K562 (cell line): ENCODE data around the gene GPR135. TPM values are rescaled to one million over a fixed set of nuclear protein-coding genes. Genes with fewer than 3 reads are reported as not detected.

ENCODE experiments used
- ATAC-seq: fragments of 200-7000 bp; cut with Tn5 transposase; 3 replicates; pipeline ENCODE4 v1.9.1; 2020; ENCODE audit warnings: moderate library complexity
- BruUV-seq: library from RNA; stranded (reverse); fragments of 400-500 nt; replicated peaks from 2 replicates; lab custom pipeline; 2021; lab: Mats Ljungman, UMichigan
- CTCF ChIA-PET: fragments of 300-600 bp; formaldehyde crosslinking; extraction: SDS; loops from one replicate; lab custom pipeline; 2021; ENCODE audit warnings: low intra/inter-chr PET ratio; lab: Yijun Ruan, JAX
- POLR2A ChIA-PET: fragments of 300-600, 350-650 bp; sonication (Branson Sonifier 250); formaldehyde crosslinking; extraction: SDS; loops from one replicate; lab custom pipeline; 2021; ENCODE audit warnings: antibody characterized with exemption, inconsistent platforms; lab: Yijun Ruan, JAX
- DNase-seq, 4 experiments: peaks; one replicate each; pipeline versions ENCODE4 v3.0.0 to v3.0.0-alpha.2; 2011 to 2018; ENCODE audit warnings: low spot score in 3 of 4, mixed read lengths in 3 of 4; ENCODE audit errors: extremely low read depth in 1 of 4
- FAIRE-seq: peaks from 2 replicates; lab custom pipeline; 2011; peaks lifted over from hg19 to GRCh38; lab: Jason Lieb, UNC
- H2AFZ ChIP-seq: 2 replicates; pipeline ENCODE4 v1.6.0; 2011; ENCODE audit warnings: low read depth, low read length, control low read depth, inconsistent platforms
- H3K27ac ChIP-seq: fragments of 200-600 bp; 3 replicates; pipeline ENCODE4 v1.8.0; 2011; ENCODE audit warnings: low read depth, mild to moderate bottlenecking, control low read depth, inconsistent platforms, low read length, moderate library complexity, mixed read lengths; ENCODE audit errors: extremely low read depth
- H3K27me3 ChIP-seq, 2 experiments: fragments of 300-600 bp in 1 of 2; 2 replicates in 1 of 2; 3 replicates in 1 of 2; pipeline versions ENCODE4 v1.6.0 to v1.8.0; 2011; ENCODE audit warnings: inconsistent platforms in 2 of 2, low read length in 2 of 2, mild to moderate bottlenecking in 1 of 2, mixed read lengths in 1 of 2, moderate library complexity in 1 of 2; ENCODE audit not compliant: control insufficient read depth in 2 of 2, insufficient read depth in 2 of 2
- H3K36me3 ChIP-seq: fragments of 300-600 bp; 3 replicates; pipeline ENCODE4 v1.8.0; 2011; ENCODE audit warnings: mild to moderate bottlenecking, low read length, inconsistent platforms; ENCODE audit not compliant: control insufficient read depth, insufficient read depth
- H3K4me1 ChIP-seq, 2 experiments: fragments of 200-600 bp in 1 of 2; replicated peaks in 1 of 2; 2 replicates in 1 of 2; 3 replicates in 1 of 2; pipeline versions ENCODE4 v1.5.1 to v1.8.0; 2011; ENCODE audit warnings: inconsistent platforms in 2 of 2, low read length in 2 of 2, mild to moderate bottlenecking in 1 of 2, mixed read lengths in 1 of 2, moderate library complexity in 1 of 2; ENCODE audit not compliant: control insufficient read depth in 2 of 2, insufficient read depth in 2 of 2
- H3K4me2 ChIP-seq: 2 replicates; pipeline ENCODE4 v1.6.1; 2011; ENCODE audit warnings: low read length, control low read depth, inconsistent platforms, mixed read lengths; ENCODE audit not compliant: insufficient read depth
- H3K4me3 ChIP-seq: fragments of 200-600 bp; sonication (generic), shearing (Covaris generic); 2 replicates; pipeline ENCODE4 v1.5.1; 2016; ENCODE audit warnings: control low read depth, inconsistent platforms
- H3K79me2 ChIP-seq: fragments of 200-600 bp; 3 replicates; pipeline ENCODE4 v1.8.0; 2011; ENCODE audit warnings: low read length, inconsistent platforms; ENCODE audit not compliant: control insufficient read depth, insufficient read depth
- H3K9ac ChIP-seq, 2 experiments: 2 replicates each; pipeline versions ENCODE4 v1.6.0 to v1.6.1; 2011; ENCODE audit warnings: low read depth in 2 of 2, low read length in 2 of 2, control low read depth in 1 of 2, inconsistent platforms in 1 of 2, mild to moderate bottlenecking in 1 of 2, mixed read lengths in 1 of 2; ENCODE audit not compliant: insufficient read depth in 1 of 2
- H3K9me1 ChIP-seq: one replicate; pipeline ENCODE4 v1.6.0; 2011; ENCODE audit warnings: inconsistent platforms, mild to moderate bottlenecking, low read length, moderate library complexity; ENCODE audit not compliant: control insufficient read depth, insufficient read depth
- H3K9me3 ChIP-seq: replicated peaks from 2 replicates; pipeline ENCODE4 v1.5.1; 2011; ENCODE audit warnings: low read depth, low read length, inconsistent platforms; ENCODE audit not compliant: control insufficient read depth, insufficient read depth
- H4K20me1 ChIP-seq: replicated peaks from 2 replicates; pipeline ENCODE4 v1.6.1; 2011; ENCODE audit warnings: low read length, inconsistent platforms, mixed read lengths; ENCODE audit not compliant: control insufficient read depth, insufficient read depth
- ATF1 ChIP-seq, 2 experiments: fragments of 450-650 bp in 1 of 2; IDR thresholded peaks; 2 replicates each; pipeline ENCODE4 v1.6.1; 2016; ENCODE audit warnings: missing compliant biosample characterization in 1 of 2, missing genetic modification characterization in 1 of 2
- GTF2E2 ChIP-seq: fragments of 200-800 bp; sonication (Bioruptor generic); IDR thresholded peaks from 2 replicates; pipeline ENCODE4 v1.6.1; 2016; ENCODE audit warnings: missing genetic modification characterization, missing compliant biosample characterization
- HINFP ChIP-seq: fragments of 450-650 bp; conservative IDR thresholded peaks from 2 replicates; pipeline ENCODE4 v1.6.1; 2016; ENCODE audit warnings: missing genetic modification characterization, low read depth, mild to moderate bottlenecking, control low read depth, missing compliant biosample characterization
- RCOR1 ChIP-seq, 2 experiments: IDR thresholded peaks; 2 replicates each; pipeline ENCODE4 v1.6.1; 2012; ENCODE audit warnings: low read depth in 2 of 2, low read length in 2 of 2, borderline replicate concordance in 1 of 2, improper control_type of control experiment in 1 of 2
- RFX1 ChIP-seq: fragments of 450-650 bp; IDR thresholded peaks from 2 replicates; pipeline ENCODE4 v1.6.1; 2016; ENCODE audit warnings: mild to moderate bottlenecking, moderate library complexity
- THAP7 ChIP-seq: fragments of 250-450 bp; sonication (Bioruptor Pico); IDR thresholded peaks from 2 replicates; pipeline ENCODE4 v1.5.0; 2021
- WGBS: fragments of 100-300 bp; shearing (Covaris generic); methylation state at CpG from one replicate; pipeline ENCODE4 v1.1.6; 2016; ENCODE audit warnings: low coverage, mixed read lengths; ENCODE audit not compliant: insufficient coverage; ENCODE audit errors: missing lambda C conversion rate; 5-methylcytosine and 5-hydroxymethylcytosine counted together
- in situ Hi-C: fragments of 300-500 bp; cut with MboI; formaldehyde crosslinking; loops from 4 replicates; pipeline ENCODE4 v1.15.0; 2018; ENCODE audit warnings: inconsistent platforms, mixed read lengths
- intact Hi-C: fragments of 100-400 bp; cut with micrococcal nuclease; formaldehyde crosslinking; loops from 2 replicates; pipeline ENCODE4 v1.14.2; 2022
- polyA plus RNA-seq, 8 experiments: library from polyadenylated mRNA; depleted of rRNA in 4 of 8; stranded (reverse) in 5 of 8; unstranded in 3 of 8; fragments of >200 nt; fragmentation: Nextera tagmentation in 2 of 8; fragmentation: Illumina TruSeq in 1 of 8; extraction: Ambion mirVana in 2 of 8; extraction: Trizol in 1 of 8; gene quantifications; 2 replicates each; pipeline versions ENCODE4 v1.2.1 to v1.2.3, GENCODE V29; 2011 to 2014; ENCODE audit warnings: inconsistent platforms in 1 of 8, missing spikeins in 1 of 8
- total RNA-seq, 7 experiments: library from RNA; depleted of rRNA in 6 of 7; stranded (reverse); fragments of >200 nt in 6 of 7; fragmentation: Illumina TruSeq in 2 of 7; extraction: Trizol in 2 of 7; gene quantifications; 2 replicates each; pipeline versions ENCODE4 v1.2.1 to v1.2.3, GENCODE V29; 2011 to 2021; ENCODE audit warnings: low replicate concordance in 1 of 7
- TF ChIP-seq, protein P1 (sequence below): fragments of 450-650 bp; IDR thresholded peaks from 2 replicates; pipeline ENCODE4 v1.6.1; 2016; ENCODE audit warnings: mild to moderate bottlenecking, moderate library complexity

Gene GPR135
- total and polyA plus RNA-seq, 9 of the 15 experiments (the other 6 are each of a cell fraction or from before 2014, with no cell fraction given) = 0.06 to 1.6 (median 1.0) TPM

DNA sequence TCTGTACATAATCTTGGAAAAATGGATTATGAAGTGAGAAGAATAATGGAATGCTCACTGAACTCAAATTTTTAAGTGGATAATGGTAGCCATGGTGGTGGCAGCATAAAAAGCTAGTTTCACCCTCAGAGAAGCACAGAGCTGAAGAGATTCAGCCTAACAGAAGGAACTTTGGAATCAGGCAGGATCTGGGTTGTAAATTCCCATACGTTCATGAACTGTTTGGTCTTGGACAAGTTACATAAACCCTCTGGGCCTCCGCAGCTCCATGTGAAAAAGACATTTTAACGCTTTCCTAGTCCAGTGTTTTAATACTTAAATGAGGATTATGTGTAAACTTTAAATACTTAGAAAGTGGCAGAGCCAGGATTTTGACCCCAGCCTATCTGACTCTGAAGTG lies 45.8 kb upstream of the GPR135 start:
- H3K36me3 ChIP-seq = no peaks in the 10 kb centered on the region
- CTCF ChIA-PET = no interaction called here
- H4K20me1 ChIP-seq = no peaks in the 10 kb centered on the region
- no peak for FAIRE-seq
- no peak overlapping the region for H3K27ac ChIP-seq
- 0% methylated on average over 3 of the region's 3 CpGs for WGBS
- H3K27me3 ChIP-seq = no peaks in the 10 kb centered on the region
- no peaks in the 10 kb centered on the region for H3K4me1 ChIP-seq
- intact Hi-C loops = no loop called here
- H3K9me3 ChIP-seq = no peaks in the 10 kb centered on the region
- H3K4me3 ChIP-seq = no peak overlapping the region
- H3K79me2 ChIP-seq = no peaks in the 10 kb centered on the region
- H3K4me2 ChIP-seq = no peak overlapping the region
- in situ Hi-C loops = no loop called here
- POLR2A ChIA-PET = no interaction called here
- no peak overlapping the region for H2AFZ ChIP-seq
- no peak for DNase-seq
- no peaks in the 10 kb centered on the region for H3K9me1 ChIP-seq
- ATAC-seq = no peak
- no peak overlapping the region for H3K9ac ChIP-seq
- BruUV-seq = no TSS peak
- TF ChIP-seq HINFP (no peak), RFX1 (no peak), ATF1 (CRISPR knock-in tag; IDR thresholded peaks at IDR 0.05) (no peak), ATF1 (tag; IDR thresholded peaks at IDR 0.05) (no peak), GTF2E2 (no peak), RCOR1 (IDR thresholded peaks at IDR 0.05; ENCODE audit: borderline replicate concordance in 1 of 2, low read depth in 2 of 2, low read length in 2 of 2) (no peak), THAP7 (no peak)
- TF ChIP-seq, protein P1, sequence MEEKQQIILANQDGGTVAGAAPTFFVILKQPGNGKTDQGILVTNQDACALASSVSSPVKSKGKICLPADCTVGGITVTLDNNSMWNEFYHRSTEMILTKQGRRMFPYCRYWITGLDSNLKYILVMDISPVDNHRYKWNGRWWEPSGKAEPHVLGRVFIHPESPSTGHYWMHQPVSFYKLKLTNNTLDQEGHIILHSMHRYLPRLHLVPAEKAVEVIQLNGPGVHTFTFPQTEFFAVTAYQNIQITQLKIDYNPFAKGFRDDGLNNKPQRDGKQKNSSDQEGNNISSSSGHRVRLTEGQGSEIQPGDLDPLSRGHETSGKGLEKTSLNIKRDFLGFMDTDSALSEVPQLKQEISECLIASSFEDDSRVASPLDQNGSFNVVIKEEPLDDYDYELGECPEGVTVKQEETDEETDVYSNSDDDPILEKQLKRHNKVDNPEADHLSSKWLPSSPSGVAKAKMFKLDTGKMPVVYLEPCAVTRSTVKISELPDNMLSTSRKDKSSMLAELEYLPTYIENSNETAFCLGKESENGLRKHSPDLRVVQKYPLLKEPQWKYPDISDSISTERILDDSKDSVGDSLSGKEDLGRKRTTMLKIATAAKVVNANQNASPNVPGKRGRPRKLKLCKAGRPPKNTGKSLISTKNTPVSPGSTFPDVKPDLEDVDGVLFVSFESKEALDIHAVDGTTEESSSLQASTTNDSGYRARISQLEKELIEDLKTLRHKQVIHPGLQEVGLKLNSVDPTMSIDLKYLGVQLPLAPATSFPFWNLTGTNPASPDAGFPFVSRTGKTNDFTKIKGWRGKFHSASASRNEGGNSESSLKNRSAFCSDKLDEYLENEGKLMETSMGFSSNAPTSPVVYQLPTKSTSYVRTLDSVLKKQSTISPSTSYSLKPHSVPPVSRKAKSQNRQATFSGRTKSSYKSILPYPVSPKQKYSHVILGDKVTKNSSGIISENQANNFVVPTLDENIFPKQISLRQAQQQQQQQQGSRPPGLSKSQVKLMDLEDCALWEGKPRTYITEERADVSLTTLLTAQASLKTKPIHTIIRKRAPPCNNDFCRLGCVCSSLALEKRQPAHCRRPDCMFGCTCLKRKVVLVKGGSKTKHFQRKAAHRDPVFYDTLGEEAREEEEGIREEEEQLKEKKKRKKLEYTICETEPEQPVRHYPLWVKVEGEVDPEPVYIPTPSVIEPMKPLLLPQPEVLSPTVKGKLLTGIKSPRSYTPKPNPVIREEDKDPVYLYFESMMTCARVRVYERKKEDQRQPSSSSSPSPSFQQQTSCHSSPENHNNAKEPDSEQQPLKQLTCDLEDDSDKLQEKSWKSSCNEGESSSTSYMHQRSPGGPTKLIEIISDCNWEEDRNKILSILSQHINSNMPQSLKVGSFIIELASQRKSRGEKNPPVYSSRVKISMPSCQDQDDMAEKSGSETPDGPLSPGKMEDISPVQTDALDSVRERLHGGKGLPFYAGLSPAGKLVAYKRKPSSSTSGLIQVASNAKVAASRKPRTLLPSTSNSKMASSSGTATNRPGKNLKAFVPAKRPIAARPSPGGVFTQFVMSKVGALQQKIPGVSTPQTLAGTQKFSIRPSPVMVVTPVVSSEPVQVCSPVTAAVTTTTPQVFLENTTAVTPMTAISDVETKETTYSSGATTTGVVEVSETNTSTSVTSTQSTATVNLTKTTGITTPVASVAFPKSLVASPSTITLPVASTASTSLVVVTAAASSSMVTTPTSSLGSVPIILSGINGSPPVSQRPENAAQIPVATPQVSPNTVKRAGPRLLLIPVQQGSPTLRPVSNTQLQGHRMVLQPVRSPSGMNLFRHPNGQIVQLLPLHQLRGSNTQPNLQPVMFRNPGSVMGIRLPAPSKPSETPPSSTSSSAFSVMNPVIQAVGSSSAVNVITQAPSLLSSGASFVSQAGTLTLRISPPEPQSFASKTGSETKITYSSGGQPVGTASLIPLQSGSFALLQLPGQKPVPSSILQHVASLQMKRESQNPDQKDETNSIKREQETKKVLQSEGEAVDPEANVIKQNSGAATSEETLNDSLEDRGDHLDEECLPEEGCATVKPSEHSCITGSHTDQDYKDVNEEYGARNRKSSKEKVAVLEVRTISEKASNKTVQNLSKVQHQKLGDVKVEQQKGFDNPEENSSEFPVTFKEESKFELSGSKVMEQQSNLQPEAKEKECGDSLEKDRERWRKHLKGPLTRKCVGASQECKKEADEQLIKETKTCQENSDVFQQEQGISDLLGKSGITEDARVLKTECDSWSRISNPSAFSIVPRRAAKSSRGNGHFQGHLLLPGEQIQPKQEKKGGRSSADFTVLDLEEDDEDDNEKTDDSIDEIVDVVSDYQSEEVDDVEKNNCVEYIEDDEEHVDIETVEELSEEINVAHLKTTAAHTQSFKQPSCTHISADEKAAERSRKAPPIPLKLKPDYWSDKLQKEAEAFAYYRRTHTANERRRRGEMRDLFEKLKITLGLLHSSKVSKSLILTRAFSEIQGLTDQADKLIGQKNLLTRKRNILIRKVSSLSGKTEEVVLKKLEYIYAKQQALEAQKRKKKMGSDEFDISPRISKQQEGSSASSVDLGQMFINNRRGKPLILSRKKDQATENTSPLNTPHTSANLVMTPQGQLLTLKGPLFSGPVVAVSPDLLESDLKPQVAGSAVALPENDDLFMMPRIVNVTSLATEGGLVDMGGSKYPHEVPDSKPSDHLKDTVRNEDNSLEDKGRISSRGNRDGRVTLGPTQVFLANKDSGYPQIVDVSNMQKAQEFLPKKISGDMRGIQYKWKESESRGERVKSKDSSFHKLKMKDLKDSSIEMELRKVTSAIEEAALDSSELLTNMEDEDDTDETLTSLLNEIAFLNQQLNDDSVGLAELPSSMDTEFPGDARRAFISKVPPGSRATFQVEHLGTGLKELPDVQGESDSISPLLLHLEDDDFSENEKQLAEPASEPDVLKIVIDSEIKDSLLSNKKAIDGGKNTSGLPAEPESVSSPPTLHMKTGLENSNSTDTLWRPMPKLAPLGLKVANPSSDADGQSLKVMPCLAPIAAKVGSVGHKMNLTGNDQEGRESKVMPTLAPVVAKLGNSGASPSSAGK = no peak
